GM10248 (cell line): ENCODE data around the gene ABL2.
"Not testable (repeated sequence)": the region's sequence is repeated elsewhere in the genome, so short reads cannot be mapped to it uniquely, and the experiment has no call there.

Experiments used
- CTCF ChIA-PET: fragments of 300-600 bp; sonication (Branson Sonifier 250); formaldehyde crosslinking; extraction: SDS; loops from one replicate; lab custom pipeline; 2021; ENCODE audit warnings: antibody characterized with exemption; lab: Yijun Ruan, JAX
- POLR2A ChIA-PET: fragments of 350-650 bp; sonication (Branson Sonifier 250); formaldehyde crosslinking; extraction: SDS; loops from one replicate; lab custom pipeline; 2020; ENCODE audit warnings: antibody characterized with exemption; lab: Yijun Ruan, JAX
- DNase-seq: peaks from one replicate; pipeline ENCODE4 v3.0.0; 2012; ENCODE audit errors: extremely low spot score
- TF ChIP-seq, protein P1 (sequence below): IDR thresholded peaks from 2 replicates; pipeline ENCODE4 v1.5.1; 2012; ENCODE audit warnings: mild to moderate bottlenecking, low read depth; ENCODE audit errors: extremely low read depth, missing control alignments, control extremely low read depth

The ABL2 gene

DNA sequence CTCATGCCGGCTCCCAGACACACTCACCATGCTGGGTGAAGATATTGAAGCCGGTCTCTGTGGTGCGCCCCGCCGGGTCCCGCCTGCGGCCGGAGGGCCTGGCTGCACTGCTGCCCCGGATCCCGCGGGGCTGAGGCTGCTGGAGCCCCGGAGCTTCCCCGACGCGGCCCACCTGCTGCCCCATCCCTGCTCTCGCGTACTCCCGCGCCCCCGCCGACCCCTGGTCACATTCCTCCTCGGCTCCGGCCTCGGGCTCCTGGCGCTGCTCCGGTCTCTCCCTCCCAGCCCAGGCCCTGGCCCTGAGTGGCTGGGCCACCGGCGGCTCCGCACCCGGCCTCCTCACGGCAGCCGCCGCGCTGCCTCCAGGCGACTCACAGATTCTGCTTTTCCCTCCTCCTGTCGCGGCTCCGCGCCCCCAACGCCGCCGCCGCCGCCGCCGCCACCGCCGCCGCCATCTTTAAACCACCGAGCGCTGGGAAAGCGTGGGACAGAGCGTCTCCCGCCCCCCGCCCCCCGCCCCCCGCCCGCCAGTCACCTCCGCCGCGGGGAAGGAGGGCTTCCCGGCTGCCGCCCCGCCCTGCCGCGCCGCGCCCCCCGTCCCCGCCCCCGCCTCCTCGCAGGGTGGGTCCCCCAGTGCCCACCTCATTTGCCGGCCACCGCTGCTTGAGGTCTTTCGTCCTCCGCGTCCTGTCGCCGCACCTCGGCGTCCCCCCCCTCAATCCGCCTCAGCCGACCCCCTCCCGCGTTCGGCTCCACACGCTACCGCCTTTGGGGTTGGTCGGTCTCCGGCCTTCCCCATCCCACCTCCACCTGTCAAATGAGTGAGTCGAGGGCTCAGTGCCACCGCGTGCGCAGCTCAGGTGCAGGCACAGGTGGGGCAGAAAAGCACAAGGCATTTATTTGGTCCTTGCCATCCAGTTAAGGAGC, at the start of gene ABL2:
Gene ABL2 (minus strand): TSS at position 464 of the 927 bp plus-strand sequence. CDS start 280 bp downstream, at position 184.
- TF ChIP-seq, protein P1, sequence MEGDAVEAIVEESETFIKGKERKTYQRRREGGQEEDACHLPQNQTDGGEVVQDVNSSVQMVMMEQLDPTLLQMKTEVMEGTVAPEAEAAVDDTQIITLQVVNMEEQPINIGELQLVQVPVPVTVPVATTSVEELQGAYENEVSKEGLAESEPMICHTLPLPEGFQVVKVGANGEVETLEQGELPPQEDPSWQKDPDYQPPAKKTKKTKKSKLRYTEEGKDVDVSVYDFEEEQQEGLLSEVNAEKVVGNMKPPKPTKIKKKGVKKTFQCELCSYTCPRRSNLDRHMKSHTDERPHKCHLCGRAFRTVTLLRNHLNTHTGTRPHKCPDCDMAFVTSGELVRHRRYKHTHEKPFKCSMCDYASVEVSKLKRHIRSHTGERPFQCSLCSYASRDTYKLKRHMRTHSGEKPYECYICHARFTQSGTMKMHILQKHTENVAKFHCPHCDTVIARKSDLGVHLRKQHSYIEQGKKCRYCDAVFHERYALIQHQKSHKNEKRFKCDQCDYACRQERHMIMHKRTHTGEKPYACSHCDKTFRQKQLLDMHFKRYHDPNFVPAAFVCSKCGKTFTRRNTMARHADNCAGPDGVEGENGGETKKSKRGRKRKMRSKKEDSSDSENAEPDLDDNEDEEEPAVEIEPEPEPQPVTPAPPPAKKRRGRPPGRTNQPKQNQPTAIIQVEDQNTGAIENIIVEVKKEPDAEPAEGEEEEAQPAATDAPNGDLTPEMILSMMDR, result no peak
- POLR2A ChIA-PET, result no interaction called here
- DNase-seq, result peak; percentile 82
- CTCF ChIA-PET, result interaction anchor here (0.8 to 1.0 kb wide), 2 partner anchors 10 to 64 kb away, joined by 3 read pairs; no protein-coding TSS in a partner anchor

DNA sequence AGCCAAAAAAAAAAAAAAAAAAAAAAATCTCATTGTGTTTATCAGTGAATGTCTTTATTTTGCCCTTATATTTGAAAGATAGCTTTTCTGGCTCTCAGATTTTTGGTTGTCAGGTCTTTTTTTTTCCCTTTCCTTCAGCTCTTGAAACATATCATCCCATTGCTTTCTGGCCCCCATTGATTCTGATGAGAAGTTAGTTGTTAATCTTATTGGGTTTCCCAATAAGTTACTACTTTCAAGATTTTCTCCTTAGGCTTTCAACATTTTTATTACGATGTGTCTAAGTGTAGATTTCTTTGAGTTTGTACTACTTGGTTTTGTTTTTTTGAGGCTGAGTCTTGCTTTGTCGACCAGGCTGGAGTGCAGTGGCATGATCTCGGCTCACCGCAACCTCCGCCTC, 49.4 kb upstream of the ABL2 start:
- no peak for DNase-seq
- ChIA-PET POLR2A (no interaction called here), CTCF (no interaction called here)
- TF ChIP-seq, protein P1, result no peak

DNA sequence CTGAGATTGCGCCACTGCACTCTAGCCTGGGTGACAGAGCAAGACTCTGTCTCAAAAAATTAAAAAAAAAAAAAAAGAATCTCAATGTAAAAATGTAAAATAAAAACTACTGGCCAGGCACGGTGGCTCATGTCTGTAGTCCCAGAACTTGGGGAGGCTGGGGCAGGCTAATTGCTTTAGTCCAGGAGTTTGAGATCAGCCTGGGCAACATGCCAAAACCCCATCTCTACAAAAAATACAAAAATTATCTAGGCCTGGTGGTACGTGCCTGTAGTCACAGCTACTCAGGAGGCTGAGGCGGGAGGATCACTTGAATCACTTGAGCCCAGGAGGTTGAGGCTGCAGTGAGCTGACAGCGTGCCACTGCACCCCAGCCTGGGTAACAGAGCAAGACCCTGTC, 44.9 kb upstream of the ABL2 start:
- POLR2A ChIA-PET, CTCF ChIA-PET, DNase-seq: not testable (repeated sequence)

DNA sequence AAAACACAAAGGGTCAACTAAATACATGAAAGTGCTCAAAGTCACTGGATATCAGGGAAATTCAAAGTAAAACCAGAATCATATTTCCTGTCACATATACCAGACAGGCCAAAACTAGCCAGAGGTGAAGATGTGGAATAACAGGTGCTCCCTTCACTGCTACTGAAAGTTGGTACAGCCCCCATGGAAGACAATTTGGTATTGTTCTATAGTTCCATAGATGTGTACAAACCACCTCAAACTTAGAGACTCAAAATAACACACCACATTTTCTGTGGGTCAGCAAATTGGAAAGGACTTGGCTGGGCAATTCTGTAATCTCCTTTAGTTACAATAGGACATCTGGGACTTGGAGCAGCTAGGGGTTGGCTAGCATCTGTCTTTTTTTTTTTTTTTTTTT, 39.6 kb upstream of the ABL2 start:
- no peak for DNase-seq
- ChIA-PET POLR2A (no interaction called here), CTCF (no interaction called here)
- TF ChIP-seq, protein P1, result no peak

DNA sequence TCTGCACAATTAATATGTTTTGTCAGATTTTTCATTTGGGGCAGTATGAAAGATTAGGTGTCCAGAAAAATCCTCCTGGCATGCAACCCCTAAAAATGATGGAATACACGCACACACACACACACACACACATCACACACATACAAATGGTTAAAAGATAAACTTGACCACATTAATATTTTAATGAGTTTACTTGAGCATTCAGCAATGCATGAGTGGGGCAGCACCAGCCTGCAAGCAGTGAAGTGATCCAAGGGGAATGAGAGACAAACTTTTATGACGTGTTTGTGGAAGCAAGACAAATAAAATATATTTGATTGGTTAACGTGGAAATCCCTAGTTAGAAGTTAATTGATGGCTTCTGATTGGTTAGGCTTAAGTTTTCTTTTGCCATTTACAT, 35.0 kb upstream of the ABL2 start:
- TF ChIP-seq, protein P1, result no peak
- DNase-seq, result no peak
- ChIA-PET POLR2A (no interaction called here), CTCF (no interaction called here)

DNA sequence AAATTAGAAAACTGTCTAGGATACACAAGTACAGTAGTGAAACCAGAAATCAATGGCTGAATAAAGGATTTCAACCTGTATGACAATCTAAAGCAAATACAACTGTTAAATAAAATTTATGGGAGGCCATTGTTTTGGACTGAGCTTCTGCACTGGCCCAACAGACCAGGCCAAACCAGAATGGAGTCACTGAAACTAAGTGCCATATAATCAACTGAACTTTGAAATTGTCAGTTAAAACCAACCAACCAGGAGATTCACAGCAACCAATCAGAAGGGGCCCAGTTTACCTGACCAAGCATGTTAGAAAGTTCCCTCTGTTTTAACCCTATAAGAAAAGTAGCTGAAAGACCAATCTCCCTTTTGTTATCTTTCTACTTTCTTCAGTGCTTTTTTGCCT, 33.6 kb upstream of the ABL2 start:
- no peak for DNase-seq
- TF ChIP-seq, protein P1, result no peak
- ChIA-PET POLR2A (no interaction called here), CTCF (interaction anchor here (0.8 kb wide), 1 partner anchor 11 kb away, joined by 3 read pairs; no protein-coding TSS in a partner anchor)

DNA sequence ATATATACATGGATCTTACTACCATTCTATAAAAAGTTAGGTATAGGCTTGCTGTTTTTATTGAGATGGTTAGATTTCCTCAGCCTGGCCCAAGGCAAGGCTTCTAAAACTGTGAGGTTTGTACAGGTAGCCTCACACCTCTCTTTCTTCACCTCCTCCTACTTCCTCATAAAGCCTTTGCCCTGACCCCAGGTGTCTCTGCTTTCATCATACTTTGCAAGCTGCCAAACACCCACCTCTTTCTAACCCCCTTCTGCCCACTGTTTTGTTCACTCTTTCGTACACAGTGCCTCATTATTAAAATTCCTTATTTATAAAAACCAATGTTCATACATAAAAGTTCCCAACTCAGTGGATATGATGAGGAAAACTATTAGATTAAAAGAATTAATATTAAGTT, 32.7 kb upstream of the ABL2 start:
- CTCF ChIA-PET, result interaction anchor here (1.7 kb wide), 1 partner anchor 9 kb away, joined by 4 read pairs; no protein-coding TSS in a partner anchor
- POLR2A ChIA-PET, result no interaction called here
- no peak for DNase-seq
- TF ChIP-seq, protein P1, result no peak
